Endothelial cell of umbilical vein (primary cell): ENCODE results near the gene ARL8A. TPM values are rescaled to one million over a fixed set of nuclear protein-coding genes. Genes with fewer than 3 reads are reported as not detected.

Source experiments
- BruUV-seq: library from RNA; stranded (reverse); fragments of 400-500 nt; replicated peaks from 2 replicates; lab custom pipeline; 2021; lab: Mats Ljungman, UMichigan
- CTCF ChIA-PET: fragments of 300-600, 350-600 bp; sonication (Branson Sonifier 250); formaldehyde crosslinking; loops from one replicate; lab custom pipeline; 2021; ENCODE audit warnings: antibody characterized with exemption, inconsistent platforms; lab: Charles Lee
- POLR2A ChIA-PET: fragments of 300-600, 350-600 bp; sonication (Branson Sonifier 250); formaldehyde crosslinking; loops from one replicate; lab custom pipeline; 2021; ENCODE audit warnings: antibody characterized with exemption, inconsistent platforms; lab: Charles Lee
- DNase-seq: peaks from one replicate; pipeline ENCODE4 v3.0.0-alpha.2; 2011; ENCODE audit warnings: low read depth, low spot score
- FAIRE-seq: peaks from 2 replicates; lab custom pipeline; 2011; peaks lifted over from hg19 to GRCh38; lab: Jason Lieb, UNC
- H2AFZ ChIP-seq: 2 replicates; pipeline ENCODE4 v1.6.0; 2012; ENCODE audit warnings: low read depth, low read length, control low read depth, inconsistent platforms
- H3K27ac ChIP-seq: 2 replicates; pipeline ENCODE4 v1.5.1; 2011; ENCODE audit warnings: low read depth, mild to moderate bottlenecking, control low read depth, low read length, moderate library complexity; ENCODE audit not compliant: insufficient read depth
- H3K27me3 ChIP-seq, 2 experiments: 2 replicates each; pipeline versions ENCODE4 v1.6.0 to v1.6.1; 2011; ENCODE audit warnings: low read length in 2 of 2, mixed read lengths in 1 of 2; ENCODE audit not compliant: control insufficient read depth in 2 of 2, insufficient read depth in 2 of 2
- H3K36me3 ChIP-seq, 2 experiments: 2 replicates in 1 of 2; 3 replicates in 1 of 2; pipeline ENCODE4 v1.5.1; 2011; ENCODE audit warnings: low read length in 2 of 2, mild to moderate bottlenecking in 1 of 2, moderate library complexity in 1 of 2; ENCODE audit not compliant: control insufficient read depth in 2 of 2, insufficient read depth in 2 of 2; ENCODE audit errors: extremely low read depth in 1 of 2
- H3K4me1 ChIP-seq: 3 replicates; pipeline ENCODE4 v1.5.1; 2011; ENCODE audit warnings: mild to moderate bottlenecking, low read length; ENCODE audit not compliant: control insufficient read depth, insufficient read depth; ENCODE audit errors: extremely low read depth
- H3K4me2 ChIP-seq: 2 replicates; pipeline ENCODE4 v1.6.1; 2011; ENCODE audit warnings: low read length, control low read depth, mixed read lengths; ENCODE audit not compliant: insufficient read depth
- H3K4me3 ChIP-seq, 3 experiments: fragments of 200-600 bp in 1 of 3; sonication (generic), shearing (Covaris generic) in 1 of 3; replicated peaks in 1 of 3; 2 replicates each; pipeline ENCODE4 v1.5.1; 2011 to 2016; ENCODE audit warnings: control low read depth in 3 of 3, low read length in 3 of 3, mild to moderate bottlenecking in 2 of 3, inconsistent platforms in 1 of 3, low read depth in 1 of 3, moderate library complexity in 1 of 3; ENCODE audit not compliant: insufficient read depth in 1 of 3
- H3K79me2 ChIP-seq: 2 replicates; pipeline ENCODE4 v1.6.0; 2012; ENCODE audit warnings: low read length, inconsistent platforms; ENCODE audit not compliant: control insufficient read depth, insufficient read depth
- H3K9ac ChIP-seq: replicated peaks from 2 replicates; pipeline ENCODE3; 2011; ENCODE audit warnings: low read length, control low read depth; ENCODE audit not compliant: insufficient read depth; ENCODE audit errors: extremely low read depth
- H3K9me1 ChIP-seq: replicated peaks from 3 replicates; pipeline ENCODE4 v1.6.0; 2011; ENCODE audit warnings: mild to moderate bottlenecking, low read length; ENCODE audit not compliant: control insufficient read depth, insufficient read depth; ENCODE audit errors: extremely low read depth
- H3K9me3 ChIP-seq: replicated peaks from 2 replicates; pipeline ENCODE4 v1.5.1; 2012; ENCODE audit warnings: low read length, inconsistent platforms; ENCODE audit not compliant: control insufficient read depth, insufficient read depth
- H4K20me1 ChIP-seq: replicated peaks from 2 replicates; pipeline ENCODE3; 2011; ENCODE audit warnings: mild to moderate bottlenecking, low read length; ENCODE audit not compliant: control insufficient read depth, insufficient read depth; ENCODE audit errors: extremely low read depth
- EZH2 ChIP-seq: IDR thresholded peaks from 2 replicates; pipeline ENCODE4 v1.6.1; 2012; ENCODE audit warnings: borderline replicate concordance, low read depth, mild to moderate bottlenecking, moderate library complexity, low read length, inconsistent platforms; ENCODE audit not compliant: severe bottlenecking
- FOS ChIP-seq: IDR thresholded peaks from 2 replicates; pipeline ENCODE4 v1.6.1; 2011; ENCODE audit warnings: mild to moderate bottlenecking, low read length, moderate library complexity, borderline replicate concordance; ENCODE audit not compliant: insufficient read depth
- GATA2 ChIP-seq: IDR thresholded peaks from 2 replicates; pipeline ENCODE4 v1.7.0; 2011; ENCODE audit warnings: low read depth, mild to moderate bottlenecking, moderate library complexity, mixed read lengths, low read length; ENCODE audit not compliant: insufficient read length, insufficient read depth
- JUN ChIP-seq: IDR thresholded peaks from 2 replicates; pipeline ENCODE4 v1.6.1; 2011; ENCODE audit warnings: borderline replicate concordance, low read depth; ENCODE audit not compliant: insufficient read length, insufficient read depth
- POLR2A ChIP-seq: IDR thresholded peaks from 2 replicates; pipeline ENCODE4 v1.6.1; 2012; ENCODE audit warnings: low read depth, mild to moderate bottlenecking, control low read depth, low read length
- POLR2AphosphoS5 ChIP-seq: IDR thresholded peaks from 2 replicates; pipeline ENCODE4 v1.6.1; 2012; ENCODE audit warnings: low read depth, mild to moderate bottlenecking, control low read depth, low read length, moderate library complexity; ENCODE audit not compliant: insufficient read depth
- dilution Hi-C: fragments of 300-500 bp; cut with MboI; formaldehyde crosslinking; loops from one replicate; pipeline ENCODE4 v1.15.0; 2019; ENCODE audit warnings: low sequenced_read_pairs; ENCODE audit not compliant: extremely low pct_ligation_motif_present
- intact Hi-C: fragments of 100-400 bp; cut with micrococcal nuclease; formaldehyde crosslinking; loops from one replicate; pipeline ENCODE4 v1.10.0; 2022
- polyA plus RNA-seq, 4 experiments: library from polyadenylated mRNA; depleted of rRNA in 3 of 4; stranded (reverse) in 3 of 4; unstranded in 1 of 4; fragments of >200 nt; gene quantifications; 2 replicates each; pipeline versions ENCODE4 v1.2.1 to v1.2.3, GENCODE V29; 2011 to 2012; ENCODE audit warnings: missing spikeins in 1 of 4
- total RNA-seq: library from RNA; stranded (reverse); gene quantifications from 2 replicates; pipeline ENCODE4 v1.2.3, GENCODE V29; 2021
- TF ChIP-seq, protein P1 (sequence below): IDR thresholded peaks from 2 replicates; pipeline ENCODE4 v1.6.1; 2011; ENCODE audit not compliant: insufficient read depth, insufficient read length
- TF ChIP-seq, protein P2 (sequence below), 2 donors: IDR thresholded peaks; 1 replicate in 1 of 2; 2 replicates in 1 of 2; pipeline ENCODE4 v1.5.1; 2011; ENCODE audit warnings: low read length in 2 of 2, mild to moderate bottlenecking in 2 of 2, moderate library complexity in 2 of 2, control low read depth in 1 of 2, inconsistent platforms in 1 of 2, low read depth in 1 of 2; ENCODE audit not compliant: insufficient read depth in 1 of 2; ENCODE audit errors: extremely low read depth in 1 of 2

ARL8A gene
- total and polyA plus RNA-seq, 2 donors (not counting 3 experiments of a cell fraction or from before 2014, with no cell fraction given), result 54.3 to 69.5 TPM

DNA sequence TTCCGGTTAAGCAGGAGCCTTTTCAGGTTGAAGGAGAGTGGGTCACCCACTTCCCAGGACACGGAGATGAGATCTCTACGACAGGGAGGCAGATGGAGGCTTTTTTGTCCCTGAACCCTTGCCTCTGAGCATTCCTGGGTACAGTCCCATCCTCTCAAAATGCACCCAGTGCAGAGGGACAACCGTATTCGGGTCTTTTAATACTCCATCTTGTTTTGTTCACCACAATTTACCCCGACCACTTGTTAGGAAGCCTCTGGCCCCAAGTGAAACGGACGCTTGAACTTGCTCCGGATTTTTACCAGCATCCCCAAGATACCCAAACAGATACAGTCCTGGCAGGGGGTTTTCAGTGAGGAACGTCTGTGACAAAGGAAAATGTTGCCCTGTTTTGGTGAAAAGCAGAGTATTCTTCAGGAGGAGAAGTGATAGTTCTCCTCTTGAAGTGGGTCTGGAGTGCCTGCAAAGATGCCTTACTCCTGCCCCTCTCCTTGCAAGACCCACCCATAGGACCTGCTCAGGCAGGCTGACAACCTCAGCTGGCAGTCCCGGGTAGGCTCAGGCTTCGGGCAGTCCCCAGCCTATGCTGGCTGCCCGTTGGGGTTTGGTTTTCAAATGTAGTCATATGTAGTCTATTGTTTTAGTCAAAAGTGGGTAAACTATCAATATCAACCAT, 669 bp upstream of the ARL8A start:
- Histone ChIP-seq H3K4me2 (peak overlapping the region; percentile 92), H3K27me3 (no peaks in the 10 kb centered on the region), H3K79me2 (peaks cover 45% of the 10 kb centered on the region), H3K9me1 (no peaks in the 10 kb centered on the region), H4K20me1 (peaks cover 6% of the 10 kb centered on the region), H3K9me3 (no peaks in the 10 kb centered on the region), H3K4me1 (peaks cover 21% of the 10 kb centered on the region), H3K4me3 (peak overlapping the region; percentile 68 to 94 (median 77)), H3K27ac (peak overlapping the region; percentile 40), H2AFZ (peak overlapping the region; percentile 96), H3K9ac (peak overlapping the region; percentile 81), H3K36me3 (peaks cover 0 to 2% of the 10 kb centered on the region in 2 experiments)
- BruUV-seq, result TSS peak; percentile 46
- FAIRE-seq (peak; percentile 18), DNase-seq (peak; percentile 30)
- ChIA-PET CTCF (interaction anchor here (1.3 kb wide), 1 partner anchor 9 kb away, joined by 4 read pairs; no protein-coding TSS in a partner anchor), POLR2A (no interaction called here)
- intact Hi-C loops, result no loop called here
- TF ChIP-seq EZH2, result no peak
- TF ChIP-seq POLR2A, result no peak
- no peak for TF ChIP-seq FOS
- TF ChIP-seq, protein P1, sequence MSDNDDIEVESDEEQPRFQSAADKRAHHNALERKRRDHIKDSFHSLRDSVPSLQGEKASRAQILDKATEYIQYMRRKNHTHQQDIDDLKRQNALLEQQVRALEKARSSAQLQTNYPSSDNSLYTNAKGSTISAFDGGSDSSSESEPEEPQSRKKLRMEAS, result no peak
- dilution Hi-C loops, result no loop called here

DNA sequence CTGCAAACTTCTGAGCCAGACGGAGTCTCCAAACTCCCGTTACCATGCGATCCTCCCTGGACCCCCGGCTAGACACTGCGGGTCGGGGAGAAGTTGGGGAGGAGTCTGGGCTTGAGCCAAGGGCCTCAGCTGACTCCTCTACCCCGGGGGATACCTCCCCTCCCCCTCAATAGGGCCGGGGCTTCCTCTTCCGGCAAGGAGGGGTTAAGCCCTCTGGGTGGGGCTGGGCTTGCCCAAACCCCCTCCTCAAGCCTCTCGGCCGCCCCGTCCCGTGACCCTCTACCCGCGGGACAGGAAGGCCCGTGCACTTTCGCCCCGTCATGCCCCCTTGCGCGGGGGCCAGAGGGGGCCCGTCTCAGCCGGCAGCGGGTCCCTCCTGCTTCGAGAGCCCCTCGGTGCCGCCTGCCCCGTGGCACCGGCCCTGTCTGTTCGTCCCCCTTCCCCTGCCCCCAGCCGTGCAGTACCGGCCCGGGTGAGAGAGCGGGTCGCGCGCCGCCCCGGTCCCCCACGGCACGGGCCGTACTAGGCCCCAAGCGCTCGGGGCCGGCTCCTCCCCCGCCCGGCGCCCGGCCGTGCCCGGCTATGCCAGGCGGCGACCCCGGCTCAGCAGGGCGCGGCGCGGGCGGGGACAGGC, 652 bp downstream of the ARL8A start:
- H3K27me3 ChIP-seq, result no peaks in the 10 kb centered on the region
- H3K4me2 ChIP-seq, result peak overlapping the region; percentile 90
- BruUV-seq, result no TSS peak
- ChIA-PET CTCF (interaction anchor here (0.7 to 1.6 kb wide), 3 partner anchors 8 to 16 kb away, joined by 3 to 4 read pairs (median 4); partner anchors contain the start of gene PTPN7), POLR2A (no interaction called here)
- H3K36me3 ChIP-seq, result peaks cover 0 to 2% of the 10 kb centered on the region in 2 experiments
- no peaks in the 10 kb centered on the region for H3K9me3 ChIP-seq
- DNase-seq (peak; percentile 30), FAIRE-seq (peak; percentile 72)
- H3K9me1 ChIP-seq, result no peaks in the 10 kb centered on the region
- intact Hi-C loops, result loop anchor here (1.0 kb wide), 1 partner anchor 9 kb away; no protein-coding TSS in a partner anchor
- peak overlapping the region; percentile 96 for H2AFZ ChIP-seq
- H3K4me1 ChIP-seq, result peaks cover 21% of the 10 kb centered on the region
- H3K79me2 ChIP-seq, result peaks cover 51% of the 10 kb centered on the region
- peak overlapping the region; percentile 52 for H3K27ac ChIP-seq
- H3K4me3 ChIP-seq, result peak overlapping the region; percentile 68 to 94 (median 77)
- peak; percentile 22 for TF ChIP-seq POLR2AphosphoS5
- TF ChIP-seq, protein P1, result no peak
- TF ChIP-seq, protein P2, sequence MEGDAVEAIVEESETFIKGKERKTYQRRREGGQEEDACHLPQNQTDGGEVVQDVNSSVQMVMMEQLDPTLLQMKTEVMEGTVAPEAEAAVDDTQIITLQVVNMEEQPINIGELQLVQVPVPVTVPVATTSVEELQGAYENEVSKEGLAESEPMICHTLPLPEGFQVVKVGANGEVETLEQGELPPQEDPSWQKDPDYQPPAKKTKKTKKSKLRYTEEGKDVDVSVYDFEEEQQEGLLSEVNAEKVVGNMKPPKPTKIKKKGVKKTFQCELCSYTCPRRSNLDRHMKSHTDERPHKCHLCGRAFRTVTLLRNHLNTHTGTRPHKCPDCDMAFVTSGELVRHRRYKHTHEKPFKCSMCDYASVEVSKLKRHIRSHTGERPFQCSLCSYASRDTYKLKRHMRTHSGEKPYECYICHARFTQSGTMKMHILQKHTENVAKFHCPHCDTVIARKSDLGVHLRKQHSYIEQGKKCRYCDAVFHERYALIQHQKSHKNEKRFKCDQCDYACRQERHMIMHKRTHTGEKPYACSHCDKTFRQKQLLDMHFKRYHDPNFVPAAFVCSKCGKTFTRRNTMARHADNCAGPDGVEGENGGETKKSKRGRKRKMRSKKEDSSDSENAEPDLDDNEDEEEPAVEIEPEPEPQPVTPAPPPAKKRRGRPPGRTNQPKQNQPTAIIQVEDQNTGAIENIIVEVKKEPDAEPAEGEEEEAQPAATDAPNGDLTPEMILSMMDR (IDR thresholded peaks at IDR 0.05; ENCODE audit: extremely low read depth in 1 of 2, insufficient read depth in 1 of 2, low read depth in 1 of 2, low read length in 2 of 2), result no peak
- no peak for TF ChIP-seq GATA2
- TF ChIP-seq FOS, result no peak
- TF ChIP-seq JUN, result no peak
- H4K20me1 ChIP-seq, result peaks cover 6% of the 10 kb centered on the region
- peak overlapping the region; percentile 81 for H3K9ac ChIP-seq
- dilution Hi-C loops, result no loop called here
